ENCODE measurements around the gene FADS3.

FADS3 gene

DNA sequence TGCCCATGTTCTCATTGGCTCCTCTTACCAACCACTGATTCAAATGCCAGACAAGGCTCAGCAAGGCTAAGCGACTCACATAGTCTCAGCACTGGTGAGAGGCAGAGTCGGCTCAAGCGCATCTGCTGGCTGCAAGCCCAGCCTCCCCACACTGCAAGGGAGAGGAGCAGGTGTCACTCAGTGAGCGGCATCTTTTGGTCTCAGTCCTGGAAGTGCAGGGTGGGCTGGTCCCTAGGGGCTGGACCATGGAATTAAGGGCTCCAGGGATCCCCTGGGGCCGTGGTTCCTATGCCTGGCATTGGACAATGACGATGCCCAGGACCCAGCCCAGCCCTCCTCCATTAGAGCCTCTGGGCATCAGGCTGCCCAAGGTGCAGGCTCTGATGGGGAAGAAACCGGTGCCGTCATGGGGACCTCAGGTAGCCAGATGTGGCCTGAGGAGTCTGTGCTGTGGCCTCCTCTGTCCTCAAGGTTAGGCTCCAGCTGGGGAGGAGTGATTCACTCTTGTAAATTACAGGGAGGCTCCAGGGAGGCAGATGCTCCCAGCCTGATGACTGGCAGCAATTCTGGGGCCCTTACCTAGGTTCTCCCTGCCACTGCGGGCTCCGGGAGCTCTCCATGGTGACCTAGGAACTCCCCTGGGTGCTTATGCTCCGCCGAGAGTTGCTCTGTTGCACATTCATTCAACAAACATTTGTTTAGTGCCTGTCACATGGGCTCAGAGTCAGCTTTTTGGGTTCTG is 35.2 kb downstream of the FADS3 start:
- no peak for DNase-seq (ENCODE audit: low read depth)

DNA sequence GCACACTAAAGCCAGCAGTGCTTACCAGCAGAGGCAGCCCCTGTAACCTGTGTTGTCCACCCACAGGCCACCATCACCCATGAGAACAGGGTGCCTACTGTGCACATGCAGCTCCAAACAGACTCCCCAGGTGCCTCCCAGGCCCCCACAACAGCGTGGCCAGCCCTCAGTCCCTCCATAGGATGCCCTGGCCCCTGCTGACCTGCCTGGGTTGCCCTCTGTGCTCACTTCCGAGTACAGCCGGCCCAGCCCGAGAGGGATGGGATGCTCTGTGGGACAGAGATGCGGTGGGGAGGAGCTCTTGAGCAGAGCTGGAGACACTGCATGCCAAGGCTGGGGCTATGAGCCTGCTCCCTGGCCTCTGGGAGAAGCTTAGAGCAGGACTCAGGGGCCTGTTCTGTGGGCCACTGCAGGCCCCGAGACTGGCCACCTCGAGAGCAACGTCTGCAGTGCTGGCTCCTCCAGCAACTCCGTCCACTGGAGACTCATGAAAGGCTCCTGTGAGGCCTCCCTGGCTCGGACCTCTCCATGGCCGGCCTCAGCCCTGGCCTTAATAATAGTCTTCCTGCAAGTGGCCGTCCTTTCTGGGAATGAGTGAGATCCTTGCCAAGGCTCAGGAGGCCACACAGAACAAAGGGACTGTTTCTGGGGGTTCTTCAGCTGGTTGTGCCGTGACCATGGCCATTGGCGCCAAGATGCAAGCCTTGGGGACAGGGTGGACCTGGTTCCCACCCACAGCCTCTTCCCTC is 36.2 kb downstream of the FADS3 start:
- DNase-seq (ENCODE audit: low read depth): no peak

DNA sequence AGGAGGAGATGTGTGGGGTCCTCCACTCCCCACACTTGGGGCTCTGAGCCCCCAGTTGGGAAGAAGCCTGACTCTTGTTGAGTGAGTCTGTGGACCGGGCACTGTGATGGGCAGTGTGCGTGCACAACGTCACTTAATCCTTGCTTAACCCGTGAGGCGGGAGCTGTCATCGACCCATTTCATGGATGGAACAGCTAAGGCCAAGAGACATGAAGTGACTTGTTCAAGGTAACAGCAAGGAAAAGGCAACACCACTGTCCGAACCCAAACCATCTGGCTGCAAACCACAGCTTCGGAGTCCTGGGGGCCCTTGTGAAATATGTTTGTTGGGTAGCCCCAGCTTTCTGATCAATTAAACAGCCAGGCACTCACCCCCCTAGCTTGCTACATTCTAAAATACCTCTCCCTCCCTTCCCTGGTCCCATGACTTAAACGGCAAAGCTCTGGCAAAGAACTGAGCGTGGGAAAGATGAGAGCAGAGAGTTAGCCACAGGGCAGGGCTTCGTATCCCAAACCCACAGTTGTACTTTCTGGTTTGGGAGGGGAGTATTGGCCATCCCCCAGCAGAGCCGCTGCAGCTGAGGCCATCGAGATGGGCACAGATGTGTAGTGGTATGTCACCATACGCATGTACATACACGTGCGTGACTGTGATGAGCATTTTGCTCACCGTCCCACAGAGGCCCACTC is 37.0 kb downstream of the FADS3 start:
- no peak for DNase-seq (ENCODE audit: low read depth)

DNA sequence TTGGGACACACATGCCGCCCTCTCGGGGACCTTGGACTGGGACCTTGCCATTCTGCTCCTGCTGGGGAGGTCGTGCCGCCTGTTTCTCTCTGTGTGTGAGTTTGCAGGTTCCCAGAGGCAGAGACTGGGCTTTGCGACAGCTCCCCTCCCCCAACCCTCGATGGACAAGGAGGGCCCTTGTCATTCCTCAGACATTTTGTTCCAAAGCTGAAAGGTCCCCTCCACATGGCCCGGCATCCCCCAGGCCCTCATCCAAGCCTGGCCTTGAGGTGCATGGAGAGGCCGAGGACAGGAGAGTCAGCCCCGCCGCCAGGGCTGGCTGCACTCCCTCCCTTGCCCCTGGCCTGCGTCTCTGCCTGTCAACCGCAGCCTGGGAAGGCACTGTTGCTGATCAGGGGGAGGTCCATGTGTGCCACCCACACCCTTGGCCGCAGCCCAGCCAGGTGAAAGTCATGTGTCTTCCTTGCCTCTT is 37.6 kb downstream of the FADS3 start:
- no peak for DNase-seq (ENCODE audit: low read depth)

DNA sequence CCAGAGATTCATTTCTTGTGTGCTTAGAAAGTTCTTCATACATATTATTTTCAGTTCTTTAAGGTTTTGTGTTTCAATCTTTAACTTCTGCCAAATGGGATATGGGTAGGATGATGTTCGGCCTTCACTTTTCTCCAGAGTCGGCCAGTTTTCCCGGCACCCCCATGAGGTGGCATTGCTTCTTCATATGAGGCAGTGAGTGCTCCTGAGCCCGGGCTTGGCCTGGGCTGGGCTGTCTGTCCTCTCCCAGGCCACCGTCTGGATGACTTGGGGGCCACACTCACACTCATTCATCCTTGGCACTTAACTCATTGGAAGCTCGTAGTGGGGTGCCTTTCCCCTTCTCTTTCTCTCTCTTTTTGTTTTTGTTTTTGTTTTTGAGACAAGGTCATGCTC is 39.4 kb downstream of the FADS3 start:
- DNase-seq (ENCODE audit: low read depth): no peak

DNA sequence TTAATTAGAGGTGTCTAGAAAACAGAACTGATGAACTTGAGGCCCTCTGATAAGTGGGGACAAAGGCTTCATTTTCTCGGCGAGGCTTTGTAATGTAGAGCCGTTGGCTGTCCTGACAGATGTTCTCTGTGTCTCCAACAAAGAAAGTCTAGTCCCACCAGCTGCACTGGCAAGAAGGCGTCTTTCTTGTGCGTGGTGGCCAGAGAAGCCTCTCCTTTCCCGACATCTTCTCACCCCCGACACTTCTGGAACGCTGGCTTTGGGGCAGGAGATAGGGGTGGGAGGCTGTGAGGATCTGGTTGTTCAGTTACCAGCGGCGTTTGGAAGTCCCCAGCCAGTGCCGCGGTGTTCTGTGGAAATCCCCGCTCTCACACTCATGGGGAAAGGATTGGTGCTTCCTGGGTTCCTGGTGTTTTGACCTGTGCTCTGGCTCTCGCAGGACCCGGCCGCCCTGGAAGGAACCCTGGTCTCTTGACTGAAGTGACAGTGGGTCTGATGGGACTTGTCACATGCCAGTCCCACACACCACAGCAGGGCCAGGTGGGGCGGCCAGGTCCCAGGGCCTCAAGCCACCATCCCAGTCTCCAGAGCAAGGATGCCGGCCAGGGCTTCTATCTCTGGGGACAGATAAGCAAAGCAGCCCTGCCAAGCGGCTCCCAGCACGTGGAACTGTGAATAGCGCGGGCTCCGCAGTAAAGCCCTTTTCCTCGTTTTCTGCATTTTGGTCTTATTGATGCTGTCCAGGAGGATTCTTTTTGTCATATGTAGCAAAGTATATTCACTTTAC is 40.0 kb downstream of the FADS3 start:
- DNase-seq (ENCODE audit: low read depth): no peak

DNA sequence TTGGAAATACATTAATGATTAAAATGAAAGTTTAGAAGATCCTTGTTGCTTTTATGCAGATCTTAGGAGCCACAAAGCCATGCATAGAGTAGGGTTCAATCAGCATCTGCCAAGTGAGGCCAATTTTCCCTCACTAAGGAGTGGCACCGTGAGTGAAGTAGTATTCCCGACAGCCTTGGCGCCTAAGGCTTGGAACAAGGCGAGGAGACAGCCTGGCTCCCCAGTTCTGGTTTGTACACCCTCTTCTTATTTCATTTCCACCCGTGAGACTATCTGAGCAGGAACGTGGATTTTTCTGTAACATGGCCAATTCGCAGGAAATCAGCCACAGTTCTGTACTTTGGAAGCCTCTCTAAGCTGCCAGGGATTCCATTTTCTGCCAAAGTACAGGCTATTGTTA is 40.7 kb downstream of the FADS3 start:
- DNase-seq (ENCODE audit: low read depth): no peak

DNA sequence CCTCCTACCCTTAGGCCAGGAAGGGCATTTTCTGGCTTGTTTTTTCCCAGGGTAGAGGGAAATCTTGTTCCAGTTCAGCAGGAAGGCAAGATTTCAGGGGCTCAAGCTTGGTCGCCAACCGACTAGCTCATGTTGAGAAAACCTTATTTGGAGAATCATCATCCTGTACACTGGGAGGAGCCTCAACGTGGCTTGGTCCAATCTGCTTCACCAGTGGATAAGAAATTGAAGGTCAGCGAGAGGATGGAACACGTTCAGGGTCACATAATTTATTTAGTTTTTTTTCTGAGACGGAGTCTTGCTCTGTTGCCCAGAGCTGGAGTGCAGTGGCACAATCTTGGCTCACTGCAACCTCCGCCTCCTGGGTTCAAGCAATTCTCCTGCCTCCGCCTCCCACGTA is 42.7 kb downstream of the FADS3 start:
- DNase-seq (ENCODE audit: low read depth): no peak

DNA sequence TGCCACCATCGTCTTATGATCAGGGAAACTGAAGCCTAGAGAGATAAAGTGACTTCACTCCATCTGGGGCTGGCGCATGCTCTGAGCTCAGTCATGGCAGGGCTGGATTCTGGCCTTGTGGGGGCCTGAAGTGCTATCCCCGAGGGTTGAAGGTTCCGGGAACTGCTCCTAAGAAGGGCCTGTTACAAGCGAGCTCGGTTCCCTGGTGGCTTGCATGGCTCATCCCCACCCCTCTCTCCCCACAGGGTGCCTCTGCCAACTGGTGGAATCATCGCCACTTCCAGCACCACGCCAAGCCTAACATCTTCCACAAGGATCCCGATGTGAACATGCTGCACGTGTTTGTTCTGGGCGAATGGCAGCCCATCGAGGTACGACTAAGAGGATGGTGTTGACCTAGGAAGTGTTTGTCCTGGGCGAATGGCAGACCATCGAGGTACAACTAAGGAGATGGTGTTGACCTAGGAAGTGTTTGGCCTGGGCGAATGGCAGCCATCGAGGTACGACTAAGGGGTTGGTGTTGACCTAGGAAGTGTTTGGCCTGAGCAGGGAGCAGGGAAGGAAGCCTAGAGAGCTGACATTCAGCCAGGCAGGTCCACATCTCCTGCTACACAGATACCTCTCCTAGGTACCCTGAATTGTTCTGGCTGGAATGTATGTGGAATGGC is 43.3 kb downstream of the FADS3 start:
- DNase-seq (ENCODE audit: low read depth): no peak

DNA sequence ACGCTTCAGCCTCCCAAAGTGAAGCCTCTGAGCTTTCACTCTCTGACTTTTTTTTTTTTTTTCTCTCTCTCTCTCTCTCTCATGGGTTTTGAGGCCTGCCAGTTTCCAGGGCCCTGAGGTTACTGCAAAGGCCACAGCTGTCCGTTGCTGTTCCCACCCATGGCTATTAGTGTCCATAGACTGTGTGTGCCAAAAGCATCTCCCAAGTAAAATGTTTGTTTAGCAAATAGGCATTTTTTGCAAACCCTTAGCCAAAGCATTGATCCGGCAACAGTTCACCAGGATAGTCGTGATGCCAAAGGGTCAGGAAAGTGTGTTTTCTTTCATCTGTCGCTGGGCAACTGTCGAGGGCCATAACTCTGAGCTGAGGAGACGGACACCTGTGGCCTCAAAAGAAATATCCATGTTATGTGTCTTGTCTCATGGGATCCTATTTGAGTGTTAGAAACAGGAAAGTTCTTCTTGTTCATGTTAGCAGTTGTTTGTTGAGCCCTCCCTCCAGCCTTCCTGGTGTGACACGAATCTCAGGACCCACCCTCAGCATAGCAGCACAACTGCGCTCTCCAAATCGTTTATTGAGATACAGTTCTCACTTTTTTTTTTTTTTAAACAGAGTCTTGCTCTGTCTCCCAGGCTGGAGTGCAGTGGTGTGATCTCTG is 44.9 kb downstream of the FADS3 start:
- DNase-seq (ENCODE audit: low read depth): no peak

DNA sequence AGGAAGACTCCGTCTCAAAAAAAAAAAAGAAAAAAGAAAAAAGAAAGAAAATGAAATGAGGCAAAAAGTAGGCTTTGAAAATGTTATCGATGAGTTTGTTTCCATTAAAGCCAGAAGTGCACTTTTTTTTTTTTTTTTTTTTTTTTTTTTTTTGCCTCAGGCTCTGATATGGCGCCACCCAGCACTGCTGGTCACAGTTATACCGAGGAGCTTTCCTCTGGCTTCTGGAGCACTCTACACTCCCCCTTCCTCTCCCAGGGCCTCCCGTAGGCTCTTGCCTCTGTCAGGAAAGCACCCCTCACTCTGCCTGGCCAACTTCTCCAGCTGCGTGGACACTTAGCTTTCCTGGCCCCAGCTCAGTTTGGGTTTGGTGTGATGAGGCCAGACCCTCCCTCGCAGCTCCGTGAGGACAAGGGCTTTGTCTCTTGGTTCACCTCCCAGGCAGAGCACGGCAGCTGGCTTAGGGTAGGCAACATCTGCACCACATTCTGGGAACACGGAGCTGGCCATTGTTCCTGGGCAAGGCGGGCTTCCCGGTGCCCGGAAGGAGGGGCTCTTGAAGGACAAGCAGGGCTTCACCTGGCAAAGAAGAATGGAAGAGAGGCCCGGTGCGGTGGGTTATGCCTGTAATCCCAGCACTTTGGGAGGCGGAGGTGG is 46.3 kb downstream of the FADS3 start:
- DNase-seq (ENCODE audit: low read depth): no peak

DNA sequence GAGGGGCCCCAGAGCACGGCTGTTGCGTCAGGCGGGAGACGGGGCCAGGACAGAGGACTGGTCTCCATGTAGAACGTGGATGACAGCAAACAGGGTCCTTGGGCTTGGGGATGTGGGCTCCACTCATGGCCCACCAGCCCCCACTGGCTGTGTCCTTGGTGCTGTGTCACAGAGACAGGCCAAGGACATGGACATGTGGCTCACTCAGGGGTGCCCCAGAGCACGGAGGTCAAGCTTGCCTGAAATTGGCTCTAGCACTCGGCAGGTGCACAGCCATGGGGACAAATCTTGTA is 48.9 kb downstream of the FADS3 start:
- no peak for DNase-seq (ENCODE audit: low read depth)

DNA sequence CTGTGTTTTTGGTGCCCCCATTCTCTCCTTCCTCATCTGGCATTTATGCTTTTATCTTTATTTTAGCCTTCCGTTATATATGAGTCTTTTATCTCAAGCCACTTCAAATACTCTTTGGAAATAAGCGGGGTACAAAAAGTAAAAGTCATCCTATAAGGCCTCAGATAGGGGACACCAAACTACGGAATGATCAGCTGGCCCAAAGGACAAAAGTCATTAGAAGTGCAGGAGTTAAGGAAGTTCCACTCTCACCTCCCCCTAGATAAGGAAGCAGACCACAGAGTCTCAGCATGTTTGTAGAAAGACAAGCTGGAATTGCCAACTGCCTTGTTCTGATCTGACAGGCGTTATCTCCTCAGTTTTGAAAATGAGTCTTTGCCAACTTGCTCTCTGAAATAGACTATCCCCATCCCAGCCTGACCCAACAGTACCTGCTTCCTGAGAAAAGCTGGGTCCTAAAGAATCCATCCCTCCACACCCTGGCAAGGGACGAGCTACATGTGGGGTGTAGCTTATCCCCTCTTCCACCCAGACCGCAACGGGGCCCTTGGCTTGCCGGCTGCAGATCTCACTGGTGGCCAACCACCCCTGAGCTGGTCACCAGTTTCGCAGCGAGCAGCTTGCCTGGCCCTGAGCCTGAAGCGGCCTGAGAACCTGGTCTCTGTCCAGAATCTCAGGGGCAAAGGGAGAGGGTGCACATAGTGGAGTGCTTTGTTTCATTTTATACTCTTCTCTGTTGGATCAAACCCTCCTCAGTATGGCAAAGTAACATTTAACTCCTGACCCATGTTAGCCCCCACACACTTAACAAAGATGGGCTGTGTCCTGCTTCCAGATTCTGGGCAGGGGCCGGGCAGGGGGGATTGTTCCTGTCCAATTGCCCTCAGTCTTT is 49.5 kb downstream of the FADS3 start:
- no peak for DNase-seq (ENCODE audit: low read depth)

DNA sequence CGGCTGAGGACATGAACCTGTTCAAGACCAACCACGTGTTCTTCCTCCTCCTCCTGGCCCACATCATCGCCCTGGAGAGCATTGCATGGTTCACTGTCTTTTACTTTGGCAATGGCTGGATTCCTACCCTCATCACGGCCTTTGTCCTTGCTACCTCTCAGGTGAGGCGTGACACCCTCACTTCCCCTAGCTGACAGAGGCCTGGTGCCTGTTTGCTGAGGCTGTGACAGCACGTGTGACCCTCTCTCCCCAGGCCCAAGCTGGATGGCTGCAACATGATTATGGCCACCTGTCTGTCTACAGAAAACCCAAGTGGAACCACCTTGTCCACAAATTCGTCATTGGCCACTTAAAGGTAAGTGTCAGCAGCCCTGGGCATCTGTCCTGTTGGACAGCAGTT is 51.0 kb downstream of the FADS3 start:
- DNase-seq (ENCODE audit: low read depth): no peak

DNA sequence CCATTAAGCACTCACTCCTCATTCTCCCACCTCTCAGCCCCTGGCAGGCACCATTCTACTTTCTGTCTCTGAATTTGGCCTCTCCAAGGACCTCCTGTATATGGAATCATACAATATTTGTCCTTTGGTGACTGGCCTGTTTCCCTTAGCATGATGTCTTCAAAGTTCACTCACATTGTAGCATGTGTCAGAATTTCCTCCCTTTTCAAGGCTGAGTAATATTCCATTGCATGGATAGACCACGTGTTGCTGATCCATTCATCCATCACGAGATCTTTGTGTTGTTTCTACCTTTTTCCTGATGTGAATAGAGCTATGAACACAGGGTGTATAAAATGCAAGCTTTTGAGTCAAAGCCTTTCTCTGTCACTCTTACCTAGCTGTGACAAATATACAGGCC is 51.6 kb downstream of the FADS3 start:
- DNase-seq (ENCODE audit: low read depth): no peak

DNA sequence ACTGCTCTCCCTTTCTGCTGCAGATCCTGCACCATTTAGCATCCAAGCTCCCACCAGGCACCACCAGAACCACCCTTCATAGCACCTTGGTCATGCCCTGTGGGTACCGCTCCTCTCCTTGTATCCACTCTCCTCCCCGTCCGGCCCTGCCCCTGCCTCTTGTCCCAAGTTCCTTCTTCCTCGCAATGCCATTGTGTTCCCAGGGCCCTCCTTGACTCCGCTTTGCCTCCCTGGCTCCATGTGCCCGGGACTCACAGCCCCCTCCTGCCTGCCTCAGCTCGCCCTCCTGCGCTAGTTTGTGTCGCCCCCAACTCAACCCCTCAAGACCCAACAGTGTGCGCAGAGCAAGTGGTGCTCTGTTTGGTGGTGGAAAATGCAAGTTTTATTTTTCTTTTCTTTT is 52.4 kb downstream of the FADS3 start:
- DNase-seq (ENCODE audit: low read depth): no peak

DNA sequence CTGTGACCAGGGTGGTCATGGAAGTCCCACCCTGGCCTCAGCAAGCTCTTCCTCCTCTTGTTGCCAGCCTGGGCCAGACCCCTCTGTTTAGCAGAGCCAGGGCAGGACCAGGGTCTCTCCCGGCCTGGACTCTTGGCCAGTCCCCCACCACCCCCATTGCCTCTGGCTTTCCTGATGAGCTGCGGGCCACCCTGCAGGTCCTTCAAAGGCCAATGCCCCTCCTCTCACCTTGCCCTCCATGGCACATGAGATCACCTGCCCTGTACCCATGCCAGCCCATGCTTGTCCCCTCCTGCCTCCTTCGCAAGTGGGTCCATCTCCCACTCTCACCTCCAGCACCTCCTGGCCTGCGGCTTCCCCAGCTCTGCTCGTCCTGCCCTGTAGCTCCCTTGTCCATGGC is 52.8 kb downstream of the FADS3 start:
- no peak for DNase-seq (ENCODE audit: low read depth)

DNA sequence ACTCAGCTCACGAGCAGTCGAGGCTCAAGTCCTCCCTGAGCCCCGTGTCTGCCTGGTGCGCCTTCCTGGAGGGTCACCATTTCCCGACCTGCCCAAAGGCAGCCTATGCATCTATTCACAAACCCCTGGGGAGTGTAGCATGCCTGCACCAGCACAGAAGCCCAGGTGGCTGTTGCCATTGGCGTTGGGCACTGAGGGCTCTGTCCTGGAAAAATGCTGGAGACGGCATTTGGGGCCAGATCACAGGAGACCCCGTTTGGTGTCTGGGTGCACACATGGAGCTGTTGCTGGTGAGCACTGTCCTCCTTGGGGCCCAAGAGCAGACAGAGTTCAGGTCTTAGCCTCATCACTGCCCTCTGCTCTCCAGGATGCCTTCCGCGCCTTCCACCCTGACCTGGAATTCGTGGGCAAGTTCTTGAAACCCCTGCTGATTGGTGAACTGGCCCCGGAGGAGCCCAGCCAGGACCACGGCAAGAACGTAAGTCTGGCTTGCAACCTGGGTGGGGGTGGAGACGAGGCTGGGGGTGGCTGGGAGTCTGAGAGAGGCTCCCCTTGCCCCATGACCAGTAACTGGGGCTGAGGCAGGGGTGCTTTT is 53.8 kb downstream of the FADS3 start:
- DNase-seq (ENCODE audit: low read depth): no peak

DNA sequence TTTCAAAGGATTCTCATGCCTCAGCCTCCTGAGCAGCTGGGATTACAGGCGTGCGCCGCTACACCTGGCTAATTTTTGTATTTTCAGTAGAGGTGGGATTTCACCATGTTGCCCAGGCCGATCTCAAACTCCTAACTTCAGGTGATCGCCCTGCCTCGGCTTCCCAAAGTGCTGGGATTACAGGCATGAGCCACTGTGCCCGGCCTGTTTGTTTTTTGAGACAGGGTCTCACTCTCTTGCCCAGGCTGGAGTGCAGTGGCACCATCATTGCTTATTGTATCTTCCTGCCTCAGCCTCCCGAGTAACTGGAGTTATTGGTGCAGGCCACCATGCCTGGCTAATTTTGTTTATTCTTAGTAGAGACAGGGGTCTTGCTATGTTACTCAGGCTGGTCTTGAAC is 55.2 kb downstream of the FADS3 start:
- no peak for DNase-seq (ENCODE audit: low read depth)
